Activated CD4-positive, alpha-beta T cell treated with anti-CD3 and anti-CD28 coated beads for 1 hour (primary cell): ENCODE measurements around the gene RAB40A.
A peak's percentile ranks its signal among the peaks of the same experiment; 100 is the strongest.
"Not testable (repeated sequence)": the region's sequence is repeated elsewhere in the genome, so short reads cannot be mapped to it uniquely, and the experiment has no call there.

Experiments used
- DNase-seq: peaks from one replicate; pipeline ENCODE4 v3.0.0-alpha.2; 2020

RAB40A gene

DNA sequence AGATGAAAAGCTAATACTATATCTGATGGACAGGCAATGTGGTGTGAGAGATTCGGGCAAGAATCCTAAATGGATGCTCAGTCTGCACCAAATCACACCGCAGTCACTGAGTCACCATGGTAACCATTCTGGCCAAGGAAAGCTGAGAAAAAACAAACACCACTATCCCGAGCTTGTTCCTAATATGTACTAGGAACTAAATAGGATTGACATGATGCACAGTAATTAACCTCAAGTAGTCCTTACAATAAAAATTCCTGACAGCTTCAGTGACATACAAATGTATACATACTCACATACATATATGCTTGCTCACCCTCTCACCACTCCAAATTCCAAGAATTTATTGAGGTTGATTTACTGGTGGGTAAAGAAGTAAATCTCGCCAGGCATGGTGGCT is 1.1 kb upstream of the RAB40A start:
- DNase-seq: no peak

DNA sequence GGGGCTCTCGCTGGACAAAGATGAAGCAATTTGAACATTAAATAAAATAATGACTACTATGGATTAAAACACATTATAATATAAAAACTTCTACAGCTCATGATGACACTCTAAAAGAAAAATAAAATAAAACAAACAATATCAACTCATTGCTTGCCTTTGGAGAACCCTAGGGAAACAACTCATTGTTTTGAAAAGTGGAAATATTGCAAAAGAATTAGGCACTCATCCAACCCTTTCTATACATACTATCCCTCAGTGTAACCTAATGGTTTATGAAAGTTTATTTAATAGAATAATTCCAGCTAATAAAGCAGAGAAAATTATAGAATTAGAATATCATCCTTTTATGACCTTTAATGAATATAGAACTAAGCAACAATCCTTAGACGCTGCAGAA is 718 bp downstream of the RAB40A start:
- DNase-seq: no peak

DNA sequence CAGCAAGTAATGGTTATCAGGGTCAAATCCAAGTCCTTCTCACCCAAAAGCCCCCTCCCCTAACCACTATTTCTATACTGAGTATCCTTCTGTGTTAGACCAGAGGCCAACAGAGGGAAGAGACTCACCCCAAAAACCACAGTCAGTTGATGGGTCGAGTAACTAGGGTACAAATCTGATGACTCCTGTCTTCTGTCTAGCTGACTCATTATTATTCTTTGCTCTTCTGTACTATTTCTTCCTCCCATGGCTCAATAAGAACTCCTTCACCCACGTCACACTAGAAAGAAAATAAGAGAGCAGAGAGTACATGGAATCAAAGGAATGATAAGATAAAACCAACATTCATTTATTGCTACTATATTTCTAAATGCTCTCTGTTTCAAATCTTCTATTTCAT is 2.0 kb downstream of the RAB40A start:
- no peak for DNase-seq

DNA sequence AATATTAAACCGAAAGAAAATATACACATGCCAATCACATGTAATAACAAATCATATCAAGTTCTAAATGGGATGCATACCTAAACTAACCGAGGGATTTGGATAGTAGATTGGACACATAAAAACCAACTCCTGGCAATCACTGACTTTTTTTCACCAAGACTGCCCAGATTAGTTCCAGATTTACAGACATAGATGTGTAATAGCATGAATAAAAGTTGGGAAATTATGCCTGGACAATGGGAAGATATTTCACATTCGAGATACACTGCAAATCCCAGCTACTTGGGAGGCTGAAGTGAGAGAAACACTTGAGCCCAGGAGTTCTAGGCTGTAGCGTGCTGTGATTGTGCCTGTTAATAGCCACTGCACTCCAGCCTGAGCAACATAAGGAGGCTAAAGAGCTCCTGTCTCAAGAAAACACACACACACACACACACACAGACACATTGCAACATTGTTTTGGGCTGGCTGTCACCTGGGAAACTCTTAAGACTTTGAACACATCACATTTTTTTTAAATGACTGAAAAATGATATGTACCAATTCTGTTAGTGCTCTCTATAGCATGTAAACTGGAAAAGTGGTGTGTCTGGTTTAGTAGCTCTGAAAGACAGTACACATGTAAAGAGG is 5.7 kb downstream of the RAB40A start:
- no peak for DNase-seq

DNA sequence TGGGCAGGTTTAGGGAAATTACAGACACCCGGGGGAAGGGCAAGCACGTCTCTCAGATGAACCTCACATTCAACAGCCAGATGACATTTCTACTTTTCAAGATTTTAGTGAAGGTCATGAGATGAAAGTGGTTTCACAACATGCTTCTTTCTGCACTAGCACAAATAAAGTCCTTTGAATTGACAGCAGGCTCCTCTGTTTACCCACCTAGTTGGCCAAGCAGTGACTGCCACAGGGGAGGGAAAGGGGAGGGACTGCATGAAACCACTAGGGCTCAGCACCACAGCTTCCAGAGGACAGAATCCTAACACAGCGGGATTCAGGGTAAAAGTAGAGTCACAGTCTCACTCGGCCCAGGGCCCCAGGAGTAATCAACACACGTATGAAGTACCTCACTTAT is 6.2 kb downstream of the RAB40A start:
- DNase-seq: no peak

DNA sequence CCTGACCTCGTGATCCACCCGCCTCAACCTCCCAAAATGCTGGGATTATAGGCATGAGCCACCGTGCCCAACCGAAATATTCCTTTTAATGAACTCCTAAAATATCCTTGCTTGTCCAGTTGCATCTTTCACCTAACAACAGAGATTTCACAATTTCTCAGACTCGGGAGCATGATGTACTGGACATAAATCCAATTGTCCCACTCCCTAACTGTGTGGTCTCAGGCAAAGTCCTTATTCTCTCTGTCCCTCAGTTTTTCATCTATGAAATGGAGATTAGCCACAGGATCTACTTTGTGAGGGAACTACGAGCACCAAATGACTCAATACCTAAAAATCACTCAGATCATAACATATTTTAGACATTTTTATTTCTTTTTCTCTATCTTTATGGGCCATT is 9.3 kb downstream of the RAB40A start:
- DNase-seq: no peak

DNA sequence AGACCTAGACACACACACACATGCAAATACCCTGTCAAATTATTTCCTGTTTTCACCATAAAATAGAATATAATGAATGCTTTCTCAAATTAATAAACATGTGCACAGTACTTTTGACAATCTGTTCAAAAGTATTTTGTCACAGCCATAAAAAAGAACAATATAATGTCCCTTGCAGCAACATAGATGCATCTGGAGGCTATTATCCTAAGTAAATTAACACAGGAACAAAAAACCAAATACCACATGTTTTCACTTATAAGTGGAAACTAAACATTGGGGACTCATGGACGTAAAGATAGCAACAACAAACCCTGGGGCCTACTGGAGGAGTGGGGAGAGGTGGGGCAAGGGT is 15.5 kb downstream of the RAB40A start:
- no peak for DNase-seq

DNA sequence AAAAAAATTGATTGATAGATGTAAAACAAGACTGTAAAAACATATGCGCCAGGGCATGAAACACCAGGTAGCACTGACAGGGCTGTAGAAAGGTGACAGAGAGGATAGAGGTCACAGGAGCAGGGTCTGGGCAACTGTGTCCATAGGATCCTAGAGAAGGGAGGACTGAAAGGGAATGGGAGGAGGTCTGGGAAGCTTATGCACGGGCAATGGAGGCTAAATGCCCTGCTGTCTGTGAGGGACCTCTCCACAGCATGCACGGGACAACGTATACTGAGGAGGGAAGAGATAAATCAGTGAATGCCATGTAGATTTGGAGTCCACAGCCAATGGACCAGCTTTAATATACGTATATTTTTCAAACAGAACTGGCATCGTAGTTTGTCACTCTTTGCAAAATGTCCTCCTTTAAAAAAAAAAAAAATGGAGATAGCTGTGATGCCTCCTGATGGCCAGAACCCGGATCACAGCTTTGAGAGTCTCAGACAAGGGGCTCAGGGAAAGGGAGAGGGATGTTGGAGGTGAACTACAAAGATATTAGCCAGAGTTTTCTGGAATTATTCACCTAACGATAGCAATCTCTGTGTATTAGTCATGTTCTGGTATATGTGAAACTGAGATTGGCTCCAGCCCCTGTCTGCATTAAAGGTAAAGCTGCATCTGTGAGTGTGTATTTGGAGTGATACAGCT is 16.0 kb downstream of the RAB40A start:
- DNase-seq: no peak

DNA sequence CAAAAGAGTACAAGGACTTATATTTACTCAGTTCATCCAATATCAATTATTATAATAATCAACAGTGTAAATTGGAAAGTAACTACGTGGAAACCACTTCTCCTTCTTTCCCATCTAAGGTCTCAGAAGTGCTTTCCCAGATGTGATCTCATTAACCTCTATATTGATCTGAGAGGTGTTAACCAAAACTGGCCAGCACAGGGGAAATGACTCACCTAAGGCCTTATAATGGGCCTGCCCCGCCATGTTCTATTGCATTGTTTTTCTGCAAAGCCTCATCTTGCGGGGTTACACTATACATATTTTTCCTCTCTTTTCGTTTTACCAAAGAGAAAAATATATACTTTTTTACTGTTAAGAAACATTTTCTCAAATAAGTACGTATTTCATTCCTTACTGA is 20.5 kb downstream of the RAB40A start:
- no peak for DNase-seq

DNA sequence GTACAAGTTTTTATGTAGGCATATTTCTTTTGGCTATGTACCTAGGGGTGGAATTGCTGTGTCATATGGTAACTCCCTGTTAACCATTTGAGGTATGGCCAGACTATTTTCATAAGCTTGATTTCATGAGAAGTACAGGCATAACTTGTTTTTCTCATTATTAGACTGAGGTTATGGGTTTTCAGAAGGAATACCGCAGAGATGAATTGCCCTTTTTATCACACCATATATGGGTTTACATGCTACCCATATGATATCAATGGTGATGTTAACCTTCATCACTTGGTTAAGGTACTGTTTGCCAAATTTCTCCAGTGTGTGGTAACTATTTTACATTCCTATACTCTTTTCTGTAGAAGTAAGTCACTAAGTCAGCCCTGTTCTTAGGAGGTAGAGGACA is 23.5 kb downstream of the RAB40A start:
- no peak for DNase-seq

DNA sequence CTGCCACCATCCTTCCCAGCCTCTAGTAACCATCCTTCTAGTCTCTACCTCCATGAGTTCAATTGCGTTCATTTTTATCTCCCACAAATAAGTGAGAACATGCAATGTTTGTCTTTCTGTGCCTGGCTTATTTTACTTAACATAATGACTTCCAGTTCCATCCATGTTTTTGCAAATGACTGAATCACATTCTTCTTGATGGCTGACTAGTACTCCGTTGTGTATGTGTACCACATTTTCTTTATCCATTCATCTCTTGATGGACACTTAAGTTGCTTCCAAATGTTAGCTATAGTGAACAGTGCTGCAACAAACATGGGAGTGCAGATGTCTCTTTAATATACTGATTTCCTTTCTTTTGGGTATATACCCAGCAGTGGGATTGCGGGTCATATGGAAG is 25.7 kb downstream of the RAB40A start:
- not testable (repeated sequence) for DNase-seq

DNA sequence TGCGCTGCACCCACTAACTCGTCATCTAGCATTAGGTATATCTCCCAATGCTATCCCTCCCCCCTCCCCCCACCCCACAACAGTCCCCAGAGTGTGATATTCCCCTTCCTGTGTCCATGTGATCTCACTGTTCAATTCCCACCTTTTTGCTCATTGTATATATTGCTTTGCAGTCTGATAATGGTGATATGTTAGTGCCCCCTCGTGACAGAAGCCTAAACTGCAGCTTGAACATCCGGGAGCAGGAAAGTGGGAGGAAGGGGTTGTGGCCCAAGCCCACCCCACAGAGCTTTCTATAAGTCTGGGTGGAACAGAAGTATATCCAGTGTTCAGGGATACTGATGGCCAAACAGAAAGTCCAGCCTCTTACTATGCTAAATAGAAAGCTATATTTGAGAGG is 29.6 kb downstream of the RAB40A start:
- not testable (repeated sequence) for DNase-seq

DNA sequence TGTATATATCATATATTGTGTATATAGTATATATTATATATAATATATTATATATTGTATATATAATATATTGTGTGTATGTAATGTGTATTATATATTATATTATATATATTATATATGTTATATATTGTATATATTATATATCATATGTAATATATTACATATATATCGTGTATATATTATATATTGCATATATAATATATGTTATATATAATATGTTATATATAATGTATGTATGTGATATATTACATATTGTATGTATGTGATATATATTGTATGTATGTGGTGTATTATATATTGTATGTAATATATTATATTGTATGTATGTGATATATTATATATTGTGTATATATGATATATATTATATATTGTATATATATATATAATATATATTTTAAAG is 30.5 kb downstream of the RAB40A start:
- DNase-seq: no peak

DNA sequence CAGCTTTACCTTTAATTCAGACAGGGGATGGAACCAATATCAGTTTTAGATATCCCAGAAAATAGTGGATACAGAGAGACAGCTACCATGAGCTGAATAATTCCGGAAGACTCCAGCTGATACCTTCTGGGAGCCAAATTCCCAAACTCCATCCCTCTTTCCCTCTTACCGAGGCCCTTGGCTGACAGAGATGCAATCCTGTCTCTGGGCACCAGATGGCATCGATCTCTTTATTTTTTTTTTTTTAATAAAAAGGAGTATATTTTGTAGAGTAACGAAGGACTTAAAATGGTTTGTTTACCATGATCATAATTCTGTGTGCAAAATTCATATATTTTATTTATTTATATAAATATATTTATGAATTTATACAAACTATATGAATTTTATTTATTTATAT is 31.0 kb downstream of the RAB40A start:
- no peak for DNase-seq

DNA sequence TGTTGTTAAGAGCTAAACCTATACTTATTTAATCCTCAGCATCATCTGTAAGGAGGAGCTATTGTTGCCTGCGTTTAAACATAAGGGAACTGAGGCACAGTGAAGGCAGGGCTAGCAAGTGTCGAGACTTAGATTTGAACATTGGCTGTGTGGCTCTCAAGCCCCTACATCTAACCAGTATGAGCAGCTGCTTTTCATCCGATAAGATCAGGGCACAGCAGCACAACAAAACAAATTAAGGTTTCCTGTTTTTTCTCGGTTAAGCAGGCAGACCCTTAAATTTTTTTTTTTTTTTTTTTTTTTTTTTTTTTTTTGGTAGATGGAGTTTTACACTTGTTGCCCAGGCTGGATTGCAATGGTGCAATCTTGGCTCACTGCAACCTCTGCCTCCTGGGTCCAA is 35.6 kb downstream of the RAB40A start:
- no peak for DNase-seq

DNA sequence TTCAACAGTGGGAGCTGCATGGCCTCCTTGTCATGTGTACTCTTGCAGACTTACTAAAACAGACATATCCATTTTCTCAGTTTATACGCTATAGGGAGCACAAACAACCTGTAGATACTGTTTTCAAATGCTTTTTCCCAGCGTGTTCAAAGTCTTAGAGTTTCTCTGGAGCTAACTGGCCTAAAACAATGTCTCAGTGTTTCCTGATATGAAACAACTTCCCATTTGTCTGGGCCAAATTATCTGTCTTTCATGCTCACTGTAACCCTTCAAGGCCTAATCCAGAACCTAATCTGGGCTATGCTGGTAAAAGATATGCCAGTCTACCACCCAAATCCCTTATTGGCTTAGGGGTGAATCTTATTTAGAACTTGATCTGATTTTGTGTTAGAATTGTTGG is 38.8 kb downstream of the RAB40A start:
- no peak for DNase-seq

DNA sequence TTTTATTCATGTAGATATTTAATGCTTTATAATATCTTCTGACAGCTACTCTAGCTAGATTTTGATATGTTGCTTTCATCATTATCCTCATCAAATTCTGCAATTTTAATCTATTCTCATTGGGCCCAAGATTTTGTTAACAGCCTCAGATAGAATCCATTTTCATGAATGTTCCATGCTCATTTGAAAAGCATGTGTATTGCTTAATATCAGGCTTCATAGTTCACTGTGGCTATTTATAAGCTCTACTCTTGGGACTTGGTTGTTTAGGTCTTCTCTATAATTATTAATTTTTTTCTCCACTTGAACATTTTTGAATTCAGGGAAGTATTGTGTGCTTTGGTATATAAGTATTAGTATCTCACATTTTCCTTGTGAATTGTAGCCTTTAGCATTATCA is 41.8 kb downstream of the RAB40A start:
- DNase-seq: no peak

DNA sequence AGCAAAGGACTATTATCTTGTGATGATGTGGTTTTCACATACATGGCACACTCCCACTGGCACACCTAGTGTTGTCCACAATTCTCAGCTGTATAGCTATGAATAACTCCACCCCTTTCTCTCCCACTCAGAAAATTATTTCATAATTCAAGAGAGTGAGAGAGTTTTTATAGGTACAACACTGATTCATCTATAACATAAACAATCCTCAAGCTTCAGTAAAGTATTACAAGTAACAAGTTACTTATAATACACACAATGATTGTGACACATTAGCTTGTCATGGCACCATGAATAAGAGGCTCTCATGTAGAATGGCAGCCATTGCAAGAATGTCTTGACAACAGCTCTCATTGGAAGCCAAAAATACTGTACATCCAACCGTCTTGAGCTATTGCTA is 43.9 kb downstream of the RAB40A start:
- DNase-seq: no peak

DNA sequence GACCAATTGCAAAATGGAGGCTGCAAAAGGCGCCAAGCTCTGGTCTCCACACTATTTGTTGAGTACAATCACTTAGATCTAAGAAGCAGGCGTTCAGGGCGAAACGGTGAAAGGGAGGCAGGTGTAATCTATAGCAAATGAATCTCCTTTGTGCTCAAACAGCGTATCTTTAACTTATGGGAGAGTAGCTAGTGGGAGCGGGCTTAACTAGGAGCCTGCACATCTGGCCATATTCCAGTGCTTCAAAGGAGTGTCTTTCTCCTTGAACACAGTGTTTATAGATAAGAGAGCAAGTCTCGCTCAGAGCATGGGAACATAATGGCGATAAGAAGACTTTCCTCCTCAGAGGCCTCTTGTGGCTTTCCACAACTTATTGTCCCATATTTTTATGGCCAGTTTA is 49.3 kb downstream of the RAB40A start:
- not testable (repeated sequence) for DNase-seq

DNA sequence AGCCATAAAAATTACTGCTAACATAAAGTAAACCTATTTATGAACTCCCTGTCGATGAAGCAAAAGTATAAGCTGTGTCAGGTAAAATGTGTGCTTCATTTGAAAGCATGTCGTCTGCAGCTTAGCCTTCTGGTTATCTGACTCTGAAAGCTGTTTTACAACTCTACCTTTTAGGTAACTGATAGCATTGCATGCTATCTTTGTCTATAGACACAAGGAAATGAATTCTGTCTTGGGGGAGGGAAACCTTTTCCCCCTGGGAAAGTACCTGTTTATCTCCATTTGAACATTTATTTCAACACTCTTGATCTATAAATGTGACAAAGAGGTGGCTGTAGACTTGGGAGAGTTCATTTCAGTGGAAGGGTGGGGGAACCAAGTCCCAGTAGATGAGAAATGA is 51.4 kb downstream of the RAB40A start:
- DNase-seq: no peak

DNA sequence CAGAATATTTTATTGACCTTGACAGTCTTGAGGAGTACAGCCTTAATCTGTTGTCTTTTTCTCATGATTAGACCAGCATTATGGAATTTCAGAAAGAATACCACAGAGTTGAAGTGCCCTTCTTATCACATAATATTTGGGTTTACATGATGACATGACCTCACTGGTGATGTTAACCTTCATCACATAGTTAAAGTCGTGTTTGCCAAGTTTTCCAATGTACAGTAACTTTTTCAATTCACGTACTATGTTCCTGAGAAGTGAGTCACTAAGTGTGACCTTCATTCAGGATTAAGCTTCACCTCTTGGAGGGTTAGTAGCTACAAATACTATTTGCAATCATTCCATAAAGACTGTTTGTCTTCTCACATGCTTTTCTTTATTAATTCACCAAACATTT is 52.1 kb downstream of the RAB40A start:
- no peak for DNase-seq

DNA sequence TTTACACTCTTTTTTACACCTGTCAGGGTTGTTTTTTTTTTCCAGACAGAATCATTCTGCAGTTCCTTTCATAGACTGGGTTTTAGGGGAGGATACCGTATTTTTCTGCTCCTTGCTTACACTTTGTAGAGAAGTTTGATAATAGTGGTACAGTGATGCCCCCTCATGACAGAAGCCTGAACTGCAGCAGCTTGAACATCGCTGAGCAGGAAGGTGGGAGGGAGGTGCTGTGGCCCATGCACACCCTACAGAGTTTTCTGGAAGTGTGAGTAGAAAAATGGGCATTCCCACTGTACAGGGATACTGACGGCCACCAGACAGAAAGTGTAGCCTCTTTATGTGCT is 54.5 kb downstream of the RAB40A start:
- DNase-seq: peak; percentile 50

DNA sequence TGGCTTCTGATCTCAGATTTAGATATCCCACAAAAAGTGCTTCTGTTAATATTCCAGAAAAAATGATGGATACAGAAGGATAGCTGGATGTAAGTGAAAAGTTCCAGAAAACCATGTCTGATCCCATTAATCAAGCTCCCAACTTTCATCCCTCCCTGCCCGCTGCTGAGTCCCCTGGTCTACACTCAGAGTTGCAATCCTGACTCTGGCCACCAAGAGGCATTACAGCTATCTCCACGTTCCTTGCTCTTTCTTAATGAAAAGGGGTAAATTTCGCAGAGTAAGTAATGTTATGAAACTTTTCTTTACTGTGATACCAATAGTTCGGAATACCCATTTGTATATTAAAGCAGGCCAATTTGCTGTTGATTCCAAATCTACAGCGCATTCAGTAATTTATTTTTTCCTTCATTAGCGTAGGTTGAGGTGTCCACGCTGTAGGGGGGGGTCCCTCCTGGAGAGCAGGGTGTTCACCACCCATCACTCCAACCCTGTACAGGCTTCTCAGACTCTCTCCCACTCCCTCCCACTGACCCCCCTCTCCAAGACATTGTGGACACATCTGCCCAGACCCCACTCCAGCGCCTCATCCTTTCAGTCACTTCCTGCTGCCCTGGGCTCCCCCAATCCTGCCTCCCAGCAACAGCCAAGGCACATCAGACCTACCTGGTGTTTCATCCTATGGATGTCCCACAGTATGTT is 55.1 kb downstream of the RAB40A start:
- no peak for DNase-seq

DNA sequence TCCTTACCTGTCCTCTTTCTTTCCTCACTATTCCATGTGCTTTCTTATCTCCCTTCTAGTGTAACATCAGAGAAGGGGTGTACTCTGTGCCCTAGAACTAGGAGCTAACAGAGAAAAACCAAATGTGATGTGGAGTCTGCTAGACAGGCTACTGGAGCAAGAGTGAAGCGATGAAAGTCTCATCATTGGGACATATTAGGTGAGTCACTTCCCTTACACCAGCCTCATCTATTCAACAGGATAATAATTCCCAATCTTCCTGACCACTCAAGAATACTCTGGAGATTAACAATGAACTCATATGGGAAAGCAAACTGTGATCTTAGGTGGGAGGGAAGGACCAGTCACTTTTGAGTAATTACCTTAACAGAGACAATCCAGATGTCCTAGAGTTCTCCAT is 58.1 kb downstream of the RAB40A start:
- DNase-seq: no peak
